ENCODE measurements around the gene SCAMP4.

DNA sequence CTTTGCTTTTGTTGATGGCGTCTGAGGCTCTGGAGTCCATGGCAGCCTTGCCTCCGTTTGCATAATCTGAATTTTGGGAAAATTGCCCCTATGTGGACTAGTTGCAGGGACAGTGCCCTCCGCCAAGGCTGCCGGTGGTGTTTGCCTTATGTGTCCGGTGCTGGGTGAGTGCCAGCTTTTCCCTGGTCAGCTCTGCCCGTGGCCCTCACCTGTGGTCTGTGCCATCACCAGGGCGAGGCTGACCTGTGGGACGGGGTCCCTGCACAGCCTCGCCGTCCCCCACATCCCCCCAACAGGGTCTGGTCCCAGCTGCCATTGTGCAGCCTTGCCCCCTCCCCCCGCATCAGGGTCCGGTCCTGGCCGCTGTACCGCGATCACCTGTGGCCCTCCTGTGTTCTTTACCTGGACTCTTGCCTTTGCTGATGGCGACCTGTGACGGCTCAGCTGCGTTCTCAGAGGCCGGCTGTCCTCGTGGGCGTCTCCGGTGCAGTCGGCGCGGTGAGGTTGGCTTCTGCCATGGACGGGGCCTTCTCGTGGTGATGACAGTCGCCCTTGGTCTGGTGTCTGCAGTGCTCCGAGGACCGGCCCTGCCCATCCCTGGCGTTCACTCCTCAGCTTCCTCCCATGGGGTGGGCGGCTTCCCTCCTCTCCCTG, 48.4 kb downstream of the SCAMP4 start:
- TF ChIP-seq, protein P1, sequence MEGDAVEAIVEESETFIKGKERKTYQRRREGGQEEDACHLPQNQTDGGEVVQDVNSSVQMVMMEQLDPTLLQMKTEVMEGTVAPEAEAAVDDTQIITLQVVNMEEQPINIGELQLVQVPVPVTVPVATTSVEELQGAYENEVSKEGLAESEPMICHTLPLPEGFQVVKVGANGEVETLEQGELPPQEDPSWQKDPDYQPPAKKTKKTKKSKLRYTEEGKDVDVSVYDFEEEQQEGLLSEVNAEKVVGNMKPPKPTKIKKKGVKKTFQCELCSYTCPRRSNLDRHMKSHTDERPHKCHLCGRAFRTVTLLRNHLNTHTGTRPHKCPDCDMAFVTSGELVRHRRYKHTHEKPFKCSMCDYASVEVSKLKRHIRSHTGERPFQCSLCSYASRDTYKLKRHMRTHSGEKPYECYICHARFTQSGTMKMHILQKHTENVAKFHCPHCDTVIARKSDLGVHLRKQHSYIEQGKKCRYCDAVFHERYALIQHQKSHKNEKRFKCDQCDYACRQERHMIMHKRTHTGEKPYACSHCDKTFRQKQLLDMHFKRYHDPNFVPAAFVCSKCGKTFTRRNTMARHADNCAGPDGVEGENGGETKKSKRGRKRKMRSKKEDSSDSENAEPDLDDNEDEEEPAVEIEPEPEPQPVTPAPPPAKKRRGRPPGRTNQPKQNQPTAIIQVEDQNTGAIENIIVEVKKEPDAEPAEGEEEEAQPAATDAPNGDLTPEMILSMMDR (IDR thresholded peaks at IDR 0.05) = no peak
- TF ChIP-seq POLR2A (IDR thresholded peaks at IDR 0.05) = no peak
